DOHH2 (cell line): Measurements from ENCODE around the gene SLC12A8.

Source experiments
- H3F3A ChIP-seq: fragments of 200-600 bp; sonication (generic), shearing (Covaris generic); 2 replicates; pipeline ENCODE4 v1.6.0; 2016; ENCODE audit warnings: antibody characterized with exemption, mild to moderate bottlenecking; ENCODE audit not compliant: control insufficient read depth, insufficient read depth
- H3K27ac ChIP-seq: fragments of 200-600 bp; sonication (generic); 2 replicates; pipeline ENCODE4 v1.5.1; 2014; ENCODE audit warnings: low read depth, mild to moderate bottlenecking, low read length, moderate library complexity
- H3K27me3 ChIP-seq: fragments of 200-600 bp; sonication (generic); 2 replicates; pipeline ENCODE4 v1.6.1; 2014; ENCODE audit warnings: mild to moderate bottlenecking, low read length, mixed read lengths; ENCODE audit not compliant: control insufficient read depth
- H3K36me3 ChIP-seq: fragments of 200-600 bp; sonication (generic); 2 replicates; pipeline ENCODE4 v1.6.1; 2014; ENCODE audit warnings: mild to moderate bottlenecking, low read length, moderate library complexity, mixed read lengths; ENCODE audit not compliant: control insufficient read depth
- H3K4me1 ChIP-seq: fragments of 200-600 bp; sonication (generic); 2 replicates; pipeline ENCODE4 v1.6.1; 2014; ENCODE audit warnings: mild to moderate bottlenecking, low read length, mixed read lengths; ENCODE audit not compliant: control insufficient read depth
- H3K4me2 ChIP-seq: fragments of 200-600 bp; sonication (generic); 2 replicates; pipeline ENCODE4 v1.6.0; 2014; ENCODE audit warnings: mild to moderate bottlenecking, low read length, moderate library complexity
- H3K4me3 ChIP-seq: fragments of 200-600 bp; sonication (generic); 2 replicates; pipeline ENCODE4 v1.5.1; 2014; ENCODE audit warnings: mild to moderate bottlenecking, low read length, mixed read lengths
- H3K79me2 ChIP-seq: fragments of 200-600 bp; sonication (generic); 2 replicates; pipeline ENCODE4 v1.6.1; 2014; ENCODE audit warnings: mild to moderate bottlenecking, low read length, mixed read lengths; ENCODE audit not compliant: control insufficient read depth
- H3K9me2 ChIP-seq: fragments of 200-600 bp; sonication (generic); replicated peaks from 2 replicates; pipeline ENCODE4 v1.6.1; 2014; ENCODE audit warnings: mild to moderate bottlenecking, low read length, mixed read lengths; ENCODE audit not compliant: control insufficient read depth
- H3K9me3 ChIP-seq: fragments of 200-600 bp; sonication (generic); 2 replicates; pipeline ENCODE4 v1.6.1; 2014; ENCODE audit warnings: antibody characterized with exemption, low read length, mixed read lengths; ENCODE audit not compliant: control insufficient read depth, insufficient read depth
- H4K20me1 ChIP-seq: fragments of 200-600 bp; sonication (generic); 2 replicates; pipeline ENCODE4 v1.6.0; 2014; ENCODE audit warnings: low read depth, mild to moderate bottlenecking, antibody characterized with exemption, low read length, moderate library complexity; ENCODE audit not compliant: control insufficient read depth, insufficient read depth
- EZH2phosphoT487 ChIP-seq: fragments of 200-600 bp; sonication (generic); IDR thresholded peaks from 2 replicates; pipeline ENCODE4 v1.6.1; 2017; ENCODE audit warnings: borderline replicate concordance, mild to moderate bottlenecking, antibody characterized with exemption, low read length, moderate library complexity, mixed read lengths
- TF ChIP-seq, protein P1 (sequence below): fragments of 200-600 bp; sonication (generic); IDR thresholded peaks from one replicate; pipeline ENCODE4 v1.5.1; 2014; ENCODE audit warnings: antibody characterized with exemption, mild to moderate bottlenecking, low read depth, low read length; ENCODE audit not compliant: poor library complexity, severe bottlenecking

The SLC12A8 gene

DNA sequence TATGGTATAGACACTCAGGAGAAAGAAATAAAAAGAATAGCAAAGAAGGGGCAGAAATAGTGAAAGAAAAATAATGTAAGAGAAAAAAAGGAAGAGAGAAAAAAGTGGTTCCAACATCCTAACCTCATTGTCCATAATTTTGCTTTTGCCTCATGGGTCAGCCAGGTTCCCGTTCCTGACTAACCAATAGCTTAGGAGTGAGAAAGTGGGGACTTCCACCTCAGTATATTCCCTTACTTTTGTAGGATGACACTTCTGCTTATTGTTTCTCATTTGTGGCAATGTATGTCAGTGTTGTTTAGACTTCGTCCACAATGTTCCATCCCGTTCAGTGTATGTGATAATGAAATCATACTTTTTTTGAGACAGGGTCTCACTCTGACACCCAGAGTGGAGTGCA, 9.3 kb upstream of the SLC12A8 start:
- Histone ChIP-seq H3K79me2 (no peaks in the 10 kb centered on the region), H3K36me3 (no peaks in the 10 kb centered on the region), H3K9me3 (no peaks in the 10 kb centered on the region), H3K4me3 (no peak overlapping the region), H3F3A (no peaks in the 10 kb centered on the region), H3K27ac (no peak overlapping the region), H4K20me1 (no peaks in the 10 kb centered on the region), H3K4me2 (no peak overlapping the region), H3K9me2 (no peaks in the 10 kb centered on the region), H3K4me1 (no peaks in the 10 kb centered on the region), H3K27me3 (no peaks in the 10 kb centered on the region)
- TF ChIP-seq, protein P1, sequence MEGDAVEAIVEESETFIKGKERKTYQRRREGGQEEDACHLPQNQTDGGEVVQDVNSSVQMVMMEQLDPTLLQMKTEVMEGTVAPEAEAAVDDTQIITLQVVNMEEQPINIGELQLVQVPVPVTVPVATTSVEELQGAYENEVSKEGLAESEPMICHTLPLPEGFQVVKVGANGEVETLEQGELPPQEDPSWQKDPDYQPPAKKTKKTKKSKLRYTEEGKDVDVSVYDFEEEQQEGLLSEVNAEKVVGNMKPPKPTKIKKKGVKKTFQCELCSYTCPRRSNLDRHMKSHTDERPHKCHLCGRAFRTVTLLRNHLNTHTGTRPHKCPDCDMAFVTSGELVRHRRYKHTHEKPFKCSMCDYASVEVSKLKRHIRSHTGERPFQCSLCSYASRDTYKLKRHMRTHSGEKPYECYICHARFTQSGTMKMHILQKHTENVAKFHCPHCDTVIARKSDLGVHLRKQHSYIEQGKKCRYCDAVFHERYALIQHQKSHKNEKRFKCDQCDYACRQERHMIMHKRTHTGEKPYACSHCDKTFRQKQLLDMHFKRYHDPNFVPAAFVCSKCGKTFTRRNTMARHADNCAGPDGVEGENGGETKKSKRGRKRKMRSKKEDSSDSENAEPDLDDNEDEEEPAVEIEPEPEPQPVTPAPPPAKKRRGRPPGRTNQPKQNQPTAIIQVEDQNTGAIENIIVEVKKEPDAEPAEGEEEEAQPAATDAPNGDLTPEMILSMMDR: no peak
- no peak for TF ChIP-seq EZH2phosphoT487

DNA sequence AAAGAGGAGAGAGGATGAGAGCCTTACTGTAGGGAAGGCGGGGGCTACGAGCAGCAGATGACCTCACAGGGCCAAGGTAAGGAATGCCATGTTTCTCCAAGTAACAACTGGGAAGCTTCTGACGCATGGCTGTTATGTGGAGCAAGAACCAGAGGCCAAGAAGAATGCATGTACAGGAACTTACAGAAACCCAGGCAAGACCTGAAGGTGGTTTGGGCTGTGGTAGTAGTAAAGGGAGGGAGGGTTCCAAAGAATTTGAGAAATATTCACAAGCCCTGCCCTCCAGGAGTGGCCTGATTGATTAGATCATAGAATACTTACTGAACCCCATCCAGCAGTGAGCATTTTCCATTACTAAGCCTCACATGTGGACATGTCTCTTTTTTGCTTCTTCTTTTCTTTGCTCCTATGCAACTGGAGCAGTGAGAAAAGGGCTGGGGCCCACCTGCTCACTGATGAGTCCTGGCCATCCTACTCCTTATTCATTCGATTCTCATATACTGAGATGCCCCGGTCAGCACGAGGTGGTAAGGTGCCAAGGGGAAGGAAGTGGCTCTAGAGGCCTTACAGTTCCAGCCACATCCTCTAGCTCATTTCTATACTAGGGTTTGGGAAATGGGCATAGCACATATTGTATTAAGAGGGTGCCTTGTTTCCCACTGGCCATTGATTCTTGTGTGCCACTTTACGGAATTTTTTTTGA, 8.3 kb upstream of the SLC12A8 start:
- Histone ChIP-seq H3K4me2 (no peak overlapping the region), H3F3A (no peaks in the 10 kb centered on the region), H3K79me2 (no peaks in the 10 kb centered on the region), H3K36me3 (no peaks in the 10 kb centered on the region), H3K27me3 (no peaks in the 10 kb centered on the region), H4K20me1 (no peaks in the 10 kb centered on the region), H3K4me1 (no peaks in the 10 kb centered on the region), H3K9me3 (no peaks in the 10 kb centered on the region), H3K9me2 (no peaks in the 10 kb centered on the region), H3K27ac (no peak overlapping the region), H3K4me3 (no peak overlapping the region)
- TF ChIP-seq, protein P1: no peak
- no peak for TF ChIP-seq EZH2phosphoT487

DNA sequence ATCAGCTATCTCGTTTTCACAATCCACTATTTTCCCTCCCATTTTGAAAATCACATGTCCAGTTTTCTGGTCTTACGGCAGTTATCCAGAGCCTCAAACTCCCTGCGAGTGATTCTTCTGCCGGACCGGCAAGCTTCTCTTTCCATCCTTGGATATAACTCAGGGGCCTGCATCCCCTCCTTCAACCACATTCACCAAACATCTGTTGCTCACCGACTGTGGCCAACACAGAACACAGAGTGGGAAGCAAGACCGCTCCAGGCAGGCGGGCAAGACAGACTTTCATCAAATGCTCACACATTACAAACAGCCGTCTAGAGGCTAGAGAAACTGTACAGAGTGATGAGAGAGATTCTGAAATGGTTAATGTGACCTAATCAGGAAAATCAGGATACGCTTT, 7.6 kb upstream of the SLC12A8 start:
- Histone ChIP-seq H3F3A (no peaks in the 10 kb centered on the region), H3K27ac (no peak overlapping the region), H3K36me3 (no peaks in the 10 kb centered on the region), H3K9me2 (no peaks in the 10 kb centered on the region), H3K4me1 (no peaks in the 10 kb centered on the region), H4K20me1 (no peaks in the 10 kb centered on the region), H3K79me2 (no peaks in the 10 kb centered on the region), H3K4me2 (no peak overlapping the region), H3K4me3 (no peak overlapping the region), H3K9me3 (no peaks in the 10 kb centered on the region), H3K27me3 (no peaks in the 10 kb centered on the region)
- TF ChIP-seq, protein P1: no peak
- TF ChIP-seq EZH2phosphoT487: no peak
